Brain pericyte (primary cell): Measurements from ENCODE around the gene PRKRIP1.
A peak's percentile ranks its signal among the peaks of the same experiment; 100 is the strongest.
"Not testable (repeated sequence)": the region's sequence is repeated elsewhere in the genome, so short reads cannot be mapped to it uniquely, and the experiment has no call there.

Experiments used
- DNase-seq: peaks from one replicate; pipeline ENCODE4 v3.0.0-alpha.2; 2012; ENCODE audit warnings: low read depth, low spot score

The PRKRIP1 gene

GRCh38 chr7:102457352-102457924 lies 61.3 kb downstream of the PRKRIP1 start:
- DNase-seq = no peak

DNA sequence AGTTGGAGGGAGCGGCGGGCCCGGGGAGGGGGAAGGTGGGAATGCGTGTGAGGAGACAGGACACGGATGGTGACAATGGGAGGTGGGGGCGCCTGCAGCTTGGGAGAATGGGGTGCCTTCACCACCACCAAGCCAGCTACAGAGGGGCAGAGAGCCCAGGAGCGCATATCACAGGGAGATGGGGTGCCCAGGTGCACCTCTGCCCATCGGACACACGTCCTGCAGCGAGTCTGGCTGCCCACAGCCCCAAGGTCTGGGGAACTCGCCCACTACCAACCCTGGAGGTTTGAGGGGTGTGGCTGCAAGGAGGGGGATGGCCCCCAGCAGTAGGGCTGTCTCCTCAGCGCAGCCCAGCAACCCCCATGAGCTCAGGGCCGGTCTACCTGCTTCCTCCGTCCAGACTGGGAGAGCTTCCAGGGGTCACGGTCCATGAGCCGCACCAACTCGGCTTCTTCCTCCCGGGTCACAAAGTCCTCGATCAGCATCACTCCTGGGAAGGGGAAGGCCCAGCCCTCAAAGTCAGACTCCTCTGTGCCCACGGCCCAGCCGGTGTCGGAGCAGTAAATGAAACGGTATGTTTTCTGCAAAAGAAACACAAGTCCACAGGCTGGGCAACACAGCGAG lies 63.2 kb downstream of the PRKRIP1 start:
- no peak for DNase-seq

- DNase-seq = no peak
Observed at GRCh38 chr7:102460467-102460866, 64.3 kb downstream of the PRKRIP1 start.

GRCh38 chr7:102463841-102464576 lies 67.8 kb downstream of the PRKRIP1 start:
- no peak for DNase-seq

DNA sequence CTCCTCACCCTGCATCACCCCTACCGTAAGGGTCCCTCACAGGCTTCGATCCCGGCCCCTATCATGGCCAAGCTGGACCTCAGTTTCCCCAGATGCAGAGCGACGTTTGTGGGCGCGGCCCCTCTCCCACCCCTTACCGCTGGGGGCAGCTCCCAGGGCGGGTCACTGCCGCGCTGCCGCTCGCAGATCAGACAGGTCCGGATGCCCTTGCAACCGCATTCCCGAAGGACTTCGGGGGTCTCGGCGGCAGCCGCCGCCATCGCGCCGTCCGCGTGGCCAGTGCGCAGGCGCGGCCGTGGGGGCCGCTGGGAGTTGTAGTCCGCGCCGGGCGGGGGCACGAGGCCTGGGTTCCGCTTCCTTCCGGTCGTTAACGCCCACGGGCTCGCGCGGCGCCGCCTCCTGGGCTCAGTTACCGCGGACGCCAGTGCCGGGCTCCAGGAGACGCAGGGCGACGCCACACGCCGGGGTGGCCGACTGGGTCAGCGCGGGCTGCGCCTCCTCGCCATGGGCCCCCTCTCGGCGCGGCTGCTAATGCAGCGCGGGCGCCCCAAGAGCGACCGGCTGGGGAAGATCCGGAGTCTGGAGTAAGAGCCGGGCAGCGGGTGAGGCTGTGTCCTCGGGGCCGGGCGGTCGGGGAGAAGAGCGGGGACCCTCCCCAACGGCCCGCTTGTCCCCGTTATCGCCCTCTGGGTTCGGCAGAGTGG lies 68.6 kb downstream of the PRKRIP1 start, which contains the start of the genes ALKBH4 and LRWD1:
Gene ALKBH4 (minus strand): TSS at position 287 of the 704 bp plus-strand sequence. CDS start 27 bp downstream, at position 260.
Gene LRWD1 (plus strand): TSS at position 408 of the 704 bp plus-strand sequence. CDS start 97 bp downstream, at position 505.
- peak; percentile 53 for DNase-seq

DNA sequence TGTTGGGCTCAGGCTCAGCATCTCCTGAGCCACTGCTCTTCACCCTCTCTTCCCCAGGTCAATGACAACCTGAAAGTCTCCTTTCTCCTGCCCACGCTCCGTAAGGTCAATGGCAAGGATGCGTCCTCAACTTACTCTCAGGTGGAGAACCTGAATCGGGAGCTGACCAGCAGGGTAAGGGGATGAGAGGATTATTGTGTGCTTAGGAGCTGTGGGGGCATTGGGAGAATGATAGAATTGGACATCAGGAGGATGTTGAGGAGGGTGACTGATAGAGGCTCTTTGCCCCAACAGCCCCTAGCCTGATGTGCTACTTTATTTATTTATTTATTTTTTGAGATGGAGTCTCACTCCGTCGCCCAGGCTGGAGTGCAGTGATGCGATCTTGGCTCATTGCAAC lies 69.9 kb downstream of the PRKRIP1 start:
- no peak for DNase-seq

GRCh38 chr7:102467581-102468477 lies 71.7 kb downstream of the PRKRIP1 start:
- no peak for DNase-seq

DNA sequence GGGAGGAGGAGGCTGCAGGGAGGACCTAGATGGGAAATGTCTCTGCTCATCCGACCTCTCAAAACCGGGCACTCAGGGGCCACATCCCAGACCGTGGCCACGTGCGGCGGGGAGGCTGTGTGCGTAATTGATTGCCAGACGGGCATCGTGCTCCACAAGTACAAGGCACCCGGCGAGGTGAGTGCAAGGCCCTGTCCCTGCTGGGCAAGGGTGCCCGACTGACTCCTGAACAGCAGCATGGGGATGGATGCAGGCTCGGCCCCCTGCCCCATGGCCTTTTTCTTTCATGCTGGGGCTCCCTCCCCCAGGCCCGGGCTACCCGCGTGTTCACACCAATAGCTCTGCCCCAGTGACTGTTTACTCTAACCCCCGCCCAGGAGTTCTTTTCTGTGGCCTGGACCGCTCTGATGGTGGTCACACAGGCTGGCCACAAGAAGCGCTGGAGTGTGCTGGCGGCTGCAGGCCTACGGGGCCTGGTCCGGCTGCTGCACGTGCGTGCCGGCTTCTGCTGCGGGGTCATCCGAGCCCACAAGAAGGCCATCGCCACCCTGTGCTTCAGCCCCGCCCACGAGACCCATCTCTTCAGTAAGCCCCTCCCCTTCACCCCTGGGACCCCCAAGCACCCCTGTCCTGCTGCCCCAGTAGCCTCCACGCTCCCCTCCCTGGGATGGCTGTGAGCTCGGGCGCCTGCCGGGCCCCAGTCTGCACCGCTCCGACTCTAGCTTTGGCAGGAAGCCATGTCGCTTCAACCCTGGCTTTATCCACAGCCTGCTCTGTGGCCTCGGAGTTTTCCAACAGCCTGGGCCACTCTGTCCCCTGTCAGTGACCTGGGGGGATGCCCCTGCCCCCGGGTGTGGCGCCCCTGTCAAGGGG lies 72.6 kb downstream of the PRKRIP1 start:
- no peak for DNase-seq

GRCh38 chr7:102469351-102469971 lies 73.3 kb downstream of the PRKRIP1 start:
- DNase-seq = no peak

DNA sequence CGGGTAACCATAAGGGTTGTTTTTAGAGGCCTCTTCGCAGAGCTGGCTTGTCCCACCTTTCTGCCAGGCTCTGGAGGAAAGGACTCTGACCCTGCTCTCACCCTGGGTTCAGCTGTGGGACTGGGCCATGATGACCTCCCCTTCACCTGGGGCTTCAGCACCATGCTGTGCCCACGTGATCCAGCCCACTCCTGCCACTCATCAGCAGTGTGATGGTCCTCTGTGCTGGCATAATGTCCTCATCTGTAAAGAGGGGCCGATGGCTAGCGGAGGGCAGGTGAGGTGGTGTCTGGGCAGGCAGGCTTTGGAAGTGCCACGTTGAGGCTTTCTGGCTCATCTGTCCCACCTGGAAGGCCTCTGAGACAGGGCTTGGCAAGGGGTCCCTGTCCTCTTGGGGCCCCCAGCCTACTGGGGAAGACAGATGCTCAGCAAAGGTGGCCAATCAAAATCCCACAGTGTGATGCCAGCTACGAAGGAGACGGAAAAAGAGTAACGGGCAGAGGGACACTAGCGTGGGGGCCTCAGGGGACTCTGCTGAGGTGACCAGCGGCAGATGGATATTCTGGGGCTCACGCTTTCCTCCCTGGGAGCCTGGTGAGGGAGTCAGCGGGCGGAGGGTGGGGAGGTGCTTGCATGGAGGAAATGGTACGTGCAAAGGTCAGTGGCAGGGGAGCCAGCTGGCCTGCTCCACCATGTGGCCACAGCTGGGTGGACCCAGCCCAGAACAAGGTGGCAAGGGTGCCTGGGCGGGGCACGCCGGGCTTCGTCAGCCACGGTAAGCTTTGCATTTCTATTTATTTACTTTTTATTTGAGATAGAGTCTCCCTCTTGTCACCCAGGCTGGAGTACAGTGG lies 74.0 kb downstream of the PRKRIP1 start:
- DNase-seq = no peak

- no peak for DNase-seq
Observed at GRCh38 chr7:102471791-102472125, 75.6 kb downstream of the PRKRIP1 start.

DNA sequence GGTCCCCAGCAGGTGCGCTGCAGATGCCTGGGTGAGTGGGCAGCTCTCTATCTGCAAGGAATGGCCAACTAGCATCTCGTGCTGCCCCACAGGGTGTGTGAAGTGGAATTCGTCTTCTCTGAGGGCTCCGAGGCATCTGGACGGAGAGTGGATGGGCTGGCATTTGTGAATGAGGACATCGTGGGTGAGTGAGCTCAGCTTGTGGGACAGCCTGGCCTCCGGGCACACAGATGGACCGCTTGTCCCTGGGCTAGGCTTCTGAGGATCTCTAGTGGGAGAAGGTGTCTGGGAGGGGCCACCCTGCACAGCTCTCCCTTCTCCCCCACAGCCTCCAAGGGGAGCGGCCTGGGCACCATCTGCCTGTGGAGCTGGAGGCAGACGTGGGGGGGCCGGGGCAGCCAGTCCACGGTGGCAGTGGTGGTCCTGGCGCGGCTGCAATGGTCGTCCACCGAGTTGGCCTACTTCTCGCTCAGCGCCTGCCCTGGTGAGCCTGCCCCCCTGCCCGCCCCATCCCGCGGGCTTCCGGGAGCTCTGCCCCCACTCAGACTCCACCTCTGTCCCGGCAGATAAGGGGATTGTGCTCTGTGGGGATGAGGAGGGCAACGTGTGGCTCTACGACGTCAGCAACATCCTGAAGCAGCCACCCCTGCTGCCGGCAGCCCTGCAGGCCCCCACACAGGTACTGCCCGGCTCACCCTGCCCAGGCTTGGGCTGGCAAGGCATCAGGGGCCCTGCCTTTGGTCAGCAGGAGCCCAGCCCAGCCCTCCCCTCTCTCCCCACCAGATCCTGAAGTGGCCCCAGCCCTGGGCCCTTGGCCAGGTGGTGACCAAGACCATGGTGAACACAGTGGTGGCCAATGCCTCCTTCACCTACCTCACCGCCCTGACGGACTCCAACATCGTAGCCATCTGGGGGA lies 76.2 kb downstream of the PRKRIP1 start:
- no peak for DNase-seq

GRCh38 chr7:102473271-102473991 lies 77.3 kb downstream of the PRKRIP1 start:
- DNase-seq = no peak

DNA sequence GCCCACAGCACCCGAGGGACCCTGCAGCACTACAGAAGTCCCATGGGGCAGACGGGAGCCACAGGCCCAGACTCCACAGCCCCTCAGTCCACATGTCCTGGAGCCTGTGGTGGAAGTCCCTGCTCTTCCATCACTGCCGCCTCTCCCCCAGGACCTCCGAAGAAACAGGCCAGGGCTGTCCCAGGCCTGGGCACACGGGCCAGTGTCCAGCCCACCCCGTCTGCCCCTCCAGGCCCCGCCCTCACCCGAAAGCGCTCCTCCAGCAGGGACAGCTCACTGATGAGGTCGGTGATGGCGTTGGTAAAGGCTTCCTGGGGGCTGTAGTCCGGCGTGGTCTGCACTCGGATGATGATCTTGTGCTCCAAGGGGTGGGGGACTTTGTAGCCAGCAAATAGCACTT lies 78.0 kb downstream of the PRKRIP1 start:
- DNase-seq = not testable (repeated sequence)

- DNase-seq = not testable (repeated sequence)
Observed at GRCh38 chr7:102474736-102475435, 78.7 kb downstream of the PRKRIP1 start.
